Activated naive CD8-positive, alpha-beta T cell treated with anti-CD3 and anti-CD28 coated beads for 36 hours (primary cell): Measurements from ENCODE around the gene IL32. TPM values are rescaled to one million over a fixed set of nuclear protein-coding genes. Genes with fewer than 3 reads are reported as not detected.
"Not testable (repeated sequence)": the region's sequence is repeated elsewhere in the genome, so short reads cannot be mapped to it uniquely, and the experiment has no call there.

Source experiments
- DNase-seq: peaks from one replicate; pipeline ENCODE4 v3.0.0; 2021
- H3K27ac Mint-ChIP-seq: one replicate; pipeline ENCODE4 v1.8.0; 2022; ENCODE audit warnings: mild to moderate bottlenecking, moderate library complexity, mixed read lengths
- H3K27me3 Mint-ChIP-seq: one replicate; pipeline ENCODE4 v1.8.0; 2022; ENCODE audit warnings: mild to moderate bottlenecking, mixed read lengths
- H3K36me3 Mint-ChIP-seq: one replicate; pipeline ENCODE4 v1.8.0; 2021; ENCODE audit warnings: mild to moderate bottlenecking, mixed read lengths
- H3K4me1 Mint-ChIP-seq: one replicate; pipeline ENCODE4 v1.8.0; 2021; ENCODE audit warnings: mixed read lengths
- H3K4me3 Mint-ChIP-seq: one replicate; pipeline ENCODE4 v1.8.0; 2022; ENCODE audit warnings: mild to moderate bottlenecking, moderate library complexity, mixed read lengths
- H3K9me3 Mint-ChIP-seq: one replicate; pipeline ENCODE4 v1.8.0; 2022; ENCODE audit warnings: mixed read lengths
- total RNA-seq, 2 experiments: library from RNA; stranded (reverse); gene quantifications; one replicate each; pipeline ENCODE4 v1.2.3, GENCODE V29; 2021

The IL32 gene
- total RNA-seq, 2 experiments from 2014 or later = 1,056 to 1,060 TPM

DNA sequence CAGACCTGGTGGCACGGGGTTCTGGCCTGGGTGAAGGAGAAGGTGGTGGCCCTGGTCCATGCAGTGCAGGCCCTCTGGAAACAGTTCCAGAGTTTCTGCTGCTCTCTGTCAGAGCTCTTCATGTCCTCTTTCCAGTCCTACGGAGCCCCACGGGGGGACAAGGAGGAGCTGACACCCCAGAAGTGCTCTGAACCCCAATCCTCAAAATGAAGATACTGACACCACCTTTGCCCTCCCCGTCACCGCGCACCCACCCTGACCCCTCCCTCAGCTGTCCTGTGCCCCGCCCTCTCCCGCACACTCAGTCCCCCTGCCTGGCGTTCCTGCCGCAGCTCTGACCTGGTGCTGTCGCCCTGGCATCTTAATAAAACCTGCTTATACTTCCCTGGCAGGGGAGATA lies 3.7 kb downstream of the IL32 start:
- not testable (repeated sequence) for DNase-seq, H3K27me3 Mint-ChIP-seq, H3K9me3 Mint-ChIP-seq
- peak overlapping the region; percentile 15 for H3K4me3 Mint-ChIP-seq
- peak overlapping the region; percentile 90 for H3K27ac Mint-ChIP-seq
- peaks cover 51% of the 10 kb centered on the region for H3K36me3 Mint-ChIP-seq
- H3K4me1 Mint-ChIP-seq = peaks cover 53% of the 10 kb centered on the region

DNA sequence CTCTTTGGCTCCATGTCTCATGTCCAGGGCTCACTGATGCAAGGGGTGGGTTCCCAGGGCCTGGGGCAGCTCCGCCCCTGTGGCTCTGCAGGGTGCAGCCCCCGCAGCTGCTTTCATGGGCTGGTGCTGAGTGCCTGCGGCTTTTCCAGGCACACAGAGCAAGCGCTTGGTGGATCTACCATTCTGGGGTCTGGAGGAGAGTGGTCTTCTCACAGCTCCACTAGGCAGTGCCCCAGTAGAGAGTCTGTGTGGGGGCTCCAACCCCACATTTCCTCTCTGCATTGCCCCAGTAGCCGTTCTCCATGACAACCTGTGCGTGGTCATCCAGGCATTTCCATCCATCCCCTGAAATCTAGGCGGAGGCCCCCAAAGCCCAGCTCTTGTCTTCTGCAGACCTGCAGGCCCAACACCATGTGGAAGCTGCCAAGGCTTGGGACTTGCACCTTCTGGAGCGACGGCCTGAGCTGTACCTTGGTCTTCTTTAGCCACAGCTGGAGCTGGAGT lies 5.2 kb downstream of the IL32 start:
- H3K36me3 Mint-ChIP-seq = peaks cover 53% of the 10 kb centered on the region
- no peak overlapping the region for H3K4me3 Mint-ChIP-seq
- no peak for DNase-seq

GRCh38 chr16:3071655-3072054 lies 6.2 kb downstream of the IL32 start:
- Mint-ChIP-seq H3K4me1 (peaks cover 64% of the 10 kb centered on the region), H3K27ac (peak overlapping the region; percentile 90), H3K27me3 (no peaks in the 10 kb centered on the region), H3K4me3 (peak overlapping the region; percentile 3), H3K36me3 (peaks cover 43% of the 10 kb centered on the region), H3K9me3 (peaks cover 1% of the 10 kb centered on the region)
- no peak for DNase-seq

More for the DNA sequence above, 5.2 kb downstream of the IL32 start:
- peak overlapping the region; percentile 90 for H3K27ac Mint-ChIP-seq
- no peaks in the 10 kb centered on the region for H3K27me3 Mint-ChIP-seq
- peaks cover 60% of the 10 kb centered on the region for H3K4me1 Mint-ChIP-seq
- H3K9me3 Mint-ChIP-seq = peaks cover 1% of the 10 kb centered on the region

DNA sequence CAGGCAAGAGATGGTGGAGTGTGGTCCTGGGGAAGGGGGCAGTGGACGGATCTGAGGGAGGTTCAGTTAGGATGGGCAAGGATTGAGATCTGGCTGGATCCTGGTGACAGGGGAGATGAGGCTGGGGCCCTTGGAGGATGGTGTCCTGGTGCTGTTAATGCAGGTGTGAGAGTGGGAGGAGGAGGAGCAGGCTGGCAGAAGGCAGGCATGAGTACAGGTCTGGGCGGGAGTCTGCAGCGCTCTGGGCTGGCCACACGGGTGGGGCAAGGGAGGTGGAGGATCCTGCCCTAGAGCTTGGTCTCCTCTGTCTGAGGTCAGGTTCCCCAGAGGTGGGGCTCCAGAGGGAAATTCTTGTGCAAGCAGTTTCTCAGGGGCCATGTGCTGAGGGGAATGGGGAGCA lies 6.7 kb downstream of the IL32 start:
- H3K27me3 Mint-ChIP-seq, H3K9me3 Mint-ChIP-seq, DNase-seq: not testable (repeated sequence)
- Mint-ChIP-seq H3K4me1 (peaks cover 69% of the 10 kb centered on the region), H3K4me3 (peak overlapping the region; percentile 3), H3K36me3 (peaks cover 40% of the 10 kb centered on the region), H3K27ac (peak overlapping the region; percentile 90)

DNA sequence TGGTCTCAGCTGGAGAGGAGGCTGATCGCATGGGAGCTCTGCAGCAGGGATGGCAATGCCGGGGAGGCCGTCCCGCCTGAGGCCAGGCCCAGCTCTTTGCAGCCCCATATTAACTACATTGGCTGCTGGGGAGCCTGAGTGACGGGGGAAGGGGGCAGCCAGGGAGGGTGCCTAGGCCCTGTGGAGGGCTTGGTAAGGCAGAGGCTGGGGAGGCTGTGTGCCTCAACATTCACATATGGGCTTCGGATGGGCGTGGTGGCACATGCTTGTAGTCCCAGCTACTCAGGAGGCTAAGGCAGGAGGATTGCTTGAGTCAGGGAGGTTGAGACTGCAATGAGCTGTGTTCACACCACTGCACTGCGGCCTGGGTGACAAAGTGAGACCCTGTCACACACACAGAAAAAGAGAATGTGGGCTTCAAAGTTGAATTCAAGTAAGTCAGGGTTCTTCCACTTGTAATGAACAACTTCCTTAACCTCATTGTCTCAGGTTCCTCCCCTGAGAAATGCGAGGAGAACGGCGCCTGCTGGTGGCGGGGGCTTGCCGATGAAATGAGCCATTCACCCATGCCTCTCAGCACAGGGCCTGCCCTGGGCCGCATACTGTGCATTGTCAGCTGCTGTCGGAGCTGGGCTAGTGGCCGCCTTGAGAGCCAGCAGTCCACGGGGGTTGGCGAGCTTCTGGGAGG lies 7.3 kb downstream of the IL32 start:
- H3K4me3 Mint-ChIP-seq, H3K9me3 Mint-ChIP-seq, H3K27me3 Mint-ChIP-seq: not testable (repeated sequence)
- peaks cover 34% of the 10 kb centered on the region for H3K36me3 Mint-ChIP-seq
- H3K4me1 Mint-ChIP-seq = peaks cover 70% of the 10 kb centered on the region
- DNase-seq = peak; percentile 72
- peak overlapping the region; percentile 99 for H3K27ac Mint-ChIP-seq

- peaks cover 7% of the 10 kb centered on the region for H3K9me3 Mint-ChIP-seq
- peaks cover 66% of the 10 kb centered on the region for H3K4me1 Mint-ChIP-seq
- H3K27me3 Mint-ChIP-seq = no peaks in the 10 kb centered on the region
- peak overlapping the region; percentile 99 for H3K27ac Mint-ChIP-seq
- H3K4me3 Mint-ChIP-seq = peak overlapping the region; percentile 22
- DNase-seq = no peak
- H3K36me3 Mint-ChIP-seq = peaks cover 29% of the 10 kb centered on the region
Measured at GRCh38 chr16:3073448-3073847, 8.0 kb downstream of the IL32 start.

GRCh38 chr16:3074860-3075522 lies 9.6 kb downstream of the IL32 start:
- H3K36me3 Mint-ChIP-seq = peaks cover 24% of the 10 kb centered on the region
- peak overlapping the region; percentile 99 for H3K27ac Mint-ChIP-seq
- peaks cover 12% of the 10 kb centered on the region for H3K9me3 Mint-ChIP-seq
- DNase-seq = peak; percentile 81
- peaks cover 66% of the 10 kb centered on the region for H3K4me1 Mint-ChIP-seq
- H3K4me3 Mint-ChIP-seq = peak overlapping the region; percentile 75
- H3K27me3 Mint-ChIP-seq = no peaks in the 10 kb centered on the region

- H3K27ac Mint-ChIP-seq = peak overlapping the region; percentile 99
- peaks cover 13% of the 10 kb centered on the region for H3K9me3 Mint-ChIP-seq
Measured at GRCh38 chr16:3075523-3075915, 10.1 kb downstream of the IL32 start.

DNA sequence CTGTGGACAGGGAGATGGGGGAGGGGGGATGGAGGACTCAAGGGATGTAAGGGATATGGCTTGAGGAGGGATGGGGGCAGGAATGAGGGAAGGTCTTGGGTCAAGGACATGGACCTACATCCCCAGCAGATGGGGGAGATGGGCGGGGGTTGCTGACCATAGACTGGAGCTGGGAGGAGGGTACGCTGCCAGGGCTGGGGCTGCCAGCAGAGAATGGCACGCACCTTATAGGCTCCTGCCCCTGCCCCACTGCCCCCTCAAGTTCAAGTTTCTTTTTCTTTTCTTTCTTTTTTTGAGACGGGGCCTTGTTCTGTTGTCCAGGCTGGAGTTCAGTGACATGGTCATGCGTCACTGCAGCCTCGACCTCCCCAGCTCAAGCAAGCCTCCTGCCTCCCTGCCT lies 10.5 kb downstream of the IL32 start:
- not testable (repeated sequence) for H3K27me3 Mint-ChIP-seq, H3K4me3 Mint-ChIP-seq, DNase-seq
- Mint-ChIP-seq H3K27ac (peak overlapping the region; percentile 99), H3K36me3 (peaks cover 24% of the 10 kb centered on the region), H3K9me3 (peaks cover 16% of the 10 kb centered on the region), H3K4me1 (peaks cover 61% of the 10 kb centered on the region)

More at GRCh38 chr16:3075523-3075915, 10.1 kb downstream of the IL32 start:
- DNase-seq = no peak
- peaks cover 61% of the 10 kb centered on the region for H3K4me1 Mint-ChIP-seq
- H3K27me3 Mint-ChIP-seq = no peaks in the 10 kb centered on the region
- peak overlapping the region; percentile 75 for H3K4me3 Mint-ChIP-seq
- peaks cover 21% of the 10 kb centered on the region for H3K36me3 Mint-ChIP-seq

DNA sequence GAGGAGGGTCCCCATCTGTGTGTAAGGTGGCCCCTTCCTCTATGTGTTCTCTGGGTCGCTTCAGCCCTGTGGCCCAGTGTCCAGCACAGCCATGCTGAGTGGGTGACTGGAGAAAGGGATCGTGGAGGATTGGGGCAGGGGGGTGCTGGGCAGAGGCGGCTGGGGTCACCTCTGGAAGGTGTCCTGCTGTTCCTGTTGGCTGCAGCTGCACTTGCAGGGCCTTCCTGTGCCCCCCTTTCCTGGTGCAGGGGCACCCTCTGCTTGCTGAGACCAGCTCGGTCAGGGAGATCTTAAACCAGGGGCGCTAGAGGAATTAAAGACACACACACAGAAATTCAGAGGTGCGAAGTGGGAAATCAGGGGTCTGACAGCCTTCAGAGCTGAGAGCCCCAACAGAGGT lies 11.1 kb downstream of the IL32 start:
- Mint-ChIP-seq H3K9me3 (peaks cover 18% of the 10 kb centered on the region), H3K27me3 (no peaks in the 10 kb centered on the region), H3K4me3 (peak overlapping the region; percentile 15), H3K4me1 (peaks cover 60% of the 10 kb centered on the region), H3K27ac (peak overlapping the region; percentile 99), H3K36me3 (peaks cover 28% of the 10 kb centered on the region)
- DNase-seq = no peak

- Mint-ChIP-seq H3K9me3 (peaks cover 18% of the 10 kb centered on the region), H3K36me3 (peaks cover 24% of the 10 kb centered on the region), H3K4me3 (no peak overlapping the region), H3K27ac (no peak overlapping the region), H3K27me3 (no peaks in the 10 kb centered on the region), H3K4me1 (peaks cover 39% of the 10 kb centered on the region)
- DNase-seq = no peak
Measured at GRCh38 chr16:3080024-3080423, 14.6 kb downstream of the IL32 start.

- H3K4me3 Mint-ChIP-seq, H3K27me3 Mint-ChIP-seq, DNase-seq: not testable (repeated sequence)
- Mint-ChIP-seq H3K36me3 (peaks cover 20% of the 10 kb centered on the region), H3K27ac (peak overlapping the region; percentile 54), H3K4me1 (peaks cover 29% of the 10 kb centered on the region), H3K9me3 (peaks cover 17% of the 10 kb centered on the region)
Measured at GRCh38 chr16:3081957-3082356, 16.5 kb downstream of the IL32 start.

- H3K9me3 Mint-ChIP-seq = peaks cover 11% of the 10 kb centered on the region
- H3K27ac Mint-ChIP-seq, H3K27me3 Mint-ChIP-seq, H3K4me3 Mint-ChIP-seq, DNase-seq: not testable (repeated sequence)
- H3K4me1 Mint-ChIP-seq = peaks cover 28% of the 10 kb centered on the region
- H3K36me3 Mint-ChIP-seq = peaks cover 18% of the 10 kb centered on the region
Measured at GRCh38 chr16:3083408-3083807, 18.0 kb downstream of the IL32 start.

DNA sequence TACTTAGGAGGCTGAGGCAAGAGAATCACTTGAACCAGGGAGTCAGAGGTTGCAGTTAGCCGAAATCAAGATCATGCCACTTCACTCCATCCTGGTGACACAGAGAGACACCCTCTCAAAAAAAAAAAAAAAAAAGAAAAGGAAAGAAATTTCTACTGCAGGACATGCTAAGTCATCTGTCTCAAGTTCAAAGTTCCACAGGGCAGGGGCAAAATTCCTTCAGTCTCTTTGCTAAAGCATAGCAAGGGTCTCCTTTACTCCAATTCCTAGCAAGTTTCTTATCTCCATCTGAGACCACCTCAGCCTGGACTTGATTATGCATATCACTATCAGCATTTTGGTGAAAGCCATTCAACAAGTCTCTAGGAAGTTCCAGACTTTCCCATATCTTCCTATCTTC lies 19.1 kb downstream of the IL32 start:
- no peak for DNase-seq
- no peak overlapping the region for H3K27ac Mint-ChIP-seq
- H3K4me1 Mint-ChIP-seq = peaks cover 28% of the 10 kb centered on the region

GRCh38 chr16:3084969-3085670 lies 19.7 kb downstream of the IL32 start:
- DNase-seq = no peak
- Mint-ChIP-seq H3K27me3 (no peaks in the 10 kb centered on the region), H3K9me3 (peaks cover 5% of the 10 kb centered on the region), H3K36me3 (peaks cover 8% of the 10 kb centered on the region), H3K4me3 (no peak overlapping the region), H3K27ac (no peak overlapping the region), H3K4me1 (peaks cover 25% of the 10 kb centered on the region)

More for the DNA sequence above, 19.1 kb downstream of the IL32 start:
- Mint-ChIP-seq H3K36me3 (peaks cover 14% of the 10 kb centered on the region), H3K27me3 (no peaks in the 10 kb centered on the region), H3K4me3 (no peak overlapping the region), H3K9me3 (peaks cover 9% of the 10 kb centered on the region)
